ENCODE data around the gene SSU72.

DNA sequence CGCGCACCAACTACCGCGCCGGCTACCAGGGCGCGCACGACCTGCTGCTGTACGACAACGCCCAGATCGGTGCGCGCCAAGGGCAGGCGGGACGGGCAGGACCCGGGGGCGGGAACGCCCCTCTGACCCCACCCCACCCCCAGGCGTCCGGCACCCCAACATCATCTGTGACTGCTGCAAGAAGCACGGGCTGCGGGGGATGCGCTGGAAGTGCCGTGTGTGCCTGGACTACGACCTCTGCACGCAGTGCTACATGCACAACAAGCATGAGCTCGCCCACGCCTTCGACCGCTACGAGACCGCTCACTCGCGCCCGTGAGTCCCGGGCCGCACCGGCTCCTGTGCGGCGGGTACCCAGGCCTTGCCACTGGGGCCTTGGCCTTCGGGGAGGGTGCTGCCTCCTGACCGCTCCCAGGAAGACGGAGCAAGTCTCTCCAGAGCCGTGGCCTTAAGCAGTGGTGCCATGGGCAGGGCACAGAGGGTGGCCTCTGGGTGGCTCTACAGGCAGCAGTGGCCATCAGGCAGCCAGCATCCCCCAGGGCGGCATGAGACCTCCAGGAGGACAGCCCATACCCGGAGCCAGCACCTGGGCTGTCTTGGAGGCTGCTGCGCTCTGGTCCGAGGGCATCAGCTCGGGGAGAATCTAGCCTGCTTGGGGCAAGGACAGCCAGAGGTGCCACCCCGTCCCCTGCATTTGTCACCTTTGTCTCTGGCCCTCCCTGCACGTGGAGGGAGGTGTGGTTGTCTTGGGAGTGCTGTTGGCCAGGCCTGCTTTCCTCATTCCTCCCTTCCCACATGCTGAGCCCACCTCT is 49.2 kb upstream of the SSU72 start:
- no peak for TF ChIP-seq CTCF (IDR thresholded peaks at IDR 0.05)
- no peak for TF ChIP-seq TCF7L2 (IDR thresholded peaks at IDR 0.05; ENCODE audit: low read depth, low read length)
- no peak for TF ChIP-seq REST (IDR thresholded peaks at IDR 0.05; ENCODE audit: insufficient read depth in 1 of 2, low read depth in 2 of 2, low read length in 1 of 2)
- no peak for TF ChIP-seq POLR2AphosphoS5 (IDR thresholded peaks at IDR 0.05; ENCODE audit: low read depth, low read length)

Data from Panc1 (cell line).